Inferior parietal cortex (tissue), 1 donor: ENCODE measurements around the gene SYT4.
"Not testable (repeated sequence)": the region's sequence is repeated elsewhere in the genome, so short reads cannot be mapped to it uniquely, and the experiment has no call there.

ENCODE experiments used
- DNase-seq: peaks from one replicate; pipeline ENCODE4 v3.0.0-alpha.2; 2016; ENCODE audit errors: extremely low spot score

The SYT4 gene, protein sequence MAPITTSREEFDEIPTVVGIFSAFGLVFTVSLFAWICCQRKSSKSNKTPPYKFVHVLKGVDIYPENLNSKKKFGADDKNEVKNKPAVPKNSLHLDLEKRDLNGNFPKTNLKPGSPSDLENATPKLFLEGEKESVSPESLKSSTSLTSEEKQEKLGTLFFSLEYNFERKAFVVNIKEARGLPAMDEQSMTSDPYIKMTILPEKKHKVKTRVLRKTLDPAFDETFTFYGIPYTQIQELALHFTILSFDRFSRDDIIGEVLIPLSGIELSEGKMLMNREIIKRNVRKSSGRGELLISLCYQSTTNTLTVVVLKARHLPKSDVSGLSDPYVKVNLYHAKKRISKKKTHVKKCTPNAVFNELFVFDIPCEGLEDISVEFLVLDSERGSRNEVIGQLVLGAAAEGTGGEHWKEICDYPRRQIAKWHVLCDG

DNA sequence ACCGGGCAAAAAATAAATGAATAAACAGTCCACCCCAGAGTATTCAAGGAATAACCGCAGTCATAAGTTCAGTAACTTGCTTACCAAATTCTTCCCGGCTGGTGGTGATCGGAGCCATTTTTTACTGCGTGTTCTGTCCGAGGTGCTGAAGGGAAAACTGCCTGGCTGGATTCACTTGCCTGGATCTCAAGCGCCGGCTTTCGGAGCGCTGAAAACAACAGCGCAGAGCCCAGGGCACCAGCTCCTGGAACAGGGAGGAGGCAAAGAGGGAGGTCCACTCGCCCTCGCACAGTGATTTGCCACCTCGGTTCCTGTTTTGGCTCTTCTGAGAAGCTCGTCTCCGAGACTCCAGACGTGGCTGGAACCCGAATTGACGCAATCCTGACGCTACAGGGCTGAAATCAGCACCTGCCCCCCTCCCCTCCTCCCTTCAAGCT, at the start of gene SYT4:
Gene SYT4 (minus strand): TSS at position 327 of the 437 bp plus-strand sequence. CDS start 209 bp downstream, at position 118.
- peak; percentile 65 for DNase-seq

DNA sequence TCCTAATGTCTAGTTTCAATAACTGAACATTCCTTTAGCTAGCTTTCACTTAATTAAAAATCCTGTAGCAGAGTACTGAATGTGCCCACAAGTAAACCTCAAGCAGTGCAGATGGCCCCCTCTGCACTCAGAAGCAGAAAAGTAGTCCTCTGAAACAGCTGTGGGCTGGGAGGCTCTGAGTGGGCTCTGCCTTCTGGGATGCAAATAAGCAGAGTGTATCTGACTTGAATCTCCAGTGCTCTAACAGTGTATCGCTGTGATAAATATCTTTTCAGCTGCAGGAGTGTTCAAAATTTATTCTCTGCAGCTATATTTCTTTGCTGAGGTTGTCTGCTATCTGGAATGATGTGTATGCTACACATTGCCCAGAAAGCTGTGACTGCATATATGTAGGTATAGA, 44.8 kb upstream of the SYT4 start:
- DNase-seq, result no peak

DNA sequence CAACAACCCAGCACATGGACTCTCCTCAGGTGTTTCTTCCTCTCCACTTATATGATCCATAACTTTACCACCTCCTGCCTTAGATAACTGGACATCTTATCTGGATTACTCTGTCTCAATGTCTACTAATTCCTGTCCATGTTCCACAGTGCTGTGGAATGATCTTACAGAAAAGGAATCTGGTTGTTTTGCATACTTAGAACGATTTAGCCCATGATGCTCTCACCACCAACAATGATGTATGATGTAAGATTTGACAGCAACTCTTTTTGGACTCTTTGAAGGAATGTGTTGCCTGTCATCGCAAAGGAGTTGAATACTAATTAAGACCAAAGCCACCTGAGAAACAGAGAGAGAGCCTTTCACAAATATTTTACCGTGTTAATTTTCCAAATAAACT, 37.7 kb upstream of the SYT4 start:
- no peak for DNase-seq

DNA sequence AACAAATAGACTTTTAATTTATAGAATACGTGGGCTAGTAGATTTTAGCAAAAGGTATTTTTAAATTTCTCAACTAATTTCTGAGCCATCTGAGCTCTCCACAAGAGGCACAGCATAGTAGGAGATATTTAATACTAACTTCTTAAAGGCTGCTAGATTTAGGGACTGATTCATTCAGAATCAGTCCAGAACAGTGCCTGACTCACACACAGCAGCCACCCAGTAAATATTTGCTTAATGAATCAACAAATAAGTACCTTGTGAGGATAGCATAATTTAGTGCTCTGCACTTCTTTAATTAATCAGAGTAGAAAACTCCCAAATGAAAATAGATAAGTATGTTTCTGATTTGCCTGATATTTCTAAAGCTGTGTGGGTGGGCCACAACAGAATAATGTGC, 35.6 kb upstream of the SYT4 start:
- no peak for DNase-seq

DNA sequence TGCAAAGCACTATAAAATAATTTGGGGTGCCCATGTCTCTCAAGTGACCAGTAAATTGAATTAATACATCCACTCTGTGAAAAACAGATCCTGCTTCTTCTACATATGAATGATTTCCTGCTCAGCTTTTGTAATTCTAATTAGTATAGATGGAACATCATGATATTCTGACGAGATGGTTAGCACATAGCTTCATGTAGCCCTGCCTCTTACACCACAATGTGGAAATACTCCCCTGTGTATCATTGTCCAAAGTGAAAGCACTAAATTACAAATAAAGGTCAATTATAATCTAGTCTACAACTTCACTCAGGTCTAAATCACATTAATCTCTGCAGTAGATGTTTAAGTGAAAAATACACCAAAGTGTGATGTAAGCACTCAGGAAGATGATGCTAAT, 32.9 kb upstream of the SYT4 start:
- DNase-seq, result no peak

DNA sequence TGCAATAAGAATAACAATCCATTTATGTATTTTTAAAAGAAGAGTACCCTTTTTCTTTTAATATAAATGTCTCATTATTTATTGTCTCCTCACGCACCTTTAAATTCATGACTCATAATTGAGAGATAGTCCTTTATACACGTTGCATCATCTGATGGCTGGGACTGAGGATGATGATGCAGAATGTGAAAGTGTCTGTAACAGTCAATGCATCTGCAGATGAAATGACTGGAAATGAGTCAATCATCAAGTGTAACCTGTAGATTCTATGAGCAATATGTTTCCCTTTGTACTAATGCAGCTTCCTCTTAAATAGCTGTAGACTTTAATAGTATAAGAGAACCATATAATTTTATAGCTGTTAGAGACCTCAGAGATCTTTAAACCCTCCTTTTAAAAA, 26.1 kb upstream of the SYT4 start:
- no peak for DNase-seq

DNA sequence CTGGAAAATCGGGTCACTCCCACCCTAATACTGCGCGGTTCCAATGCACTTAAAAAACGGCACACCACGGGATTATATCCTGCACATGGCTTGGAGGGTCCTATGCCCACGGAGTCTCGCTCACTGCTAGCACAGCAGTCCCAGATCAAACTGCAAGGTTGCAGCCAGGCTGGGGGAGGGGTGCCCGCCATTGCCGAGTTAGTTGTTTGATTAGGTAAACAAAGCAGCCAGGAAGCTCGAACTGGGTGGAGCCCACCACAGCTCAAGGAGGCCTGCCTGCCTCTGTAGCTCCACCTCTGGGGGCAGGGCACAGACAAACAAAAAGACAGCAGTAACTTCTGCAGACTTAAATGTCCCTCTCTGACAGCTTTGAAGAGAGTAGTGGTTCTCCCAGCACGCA, 8.9 kb upstream of the SYT4 start:
- not testable (repeated sequence) for DNase-seq

DNA sequence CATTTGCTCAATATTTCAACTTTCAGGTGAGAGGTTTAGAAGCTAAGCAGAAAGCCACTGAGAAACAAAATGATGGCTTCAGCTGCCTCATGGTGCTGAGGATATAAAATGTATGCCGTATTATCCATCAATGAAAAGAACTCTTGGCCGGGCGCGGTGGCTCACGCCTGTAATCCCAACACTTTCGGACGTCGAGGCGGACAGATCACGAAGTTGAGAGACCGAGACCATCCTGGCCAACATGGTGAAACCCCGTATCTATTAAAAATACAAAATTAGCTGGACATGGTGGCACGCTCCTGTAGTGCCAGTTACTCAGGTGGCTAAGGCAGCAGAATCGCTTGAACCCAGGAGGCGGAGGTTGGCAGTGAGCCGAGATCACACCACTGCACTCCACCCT, 6.0 kb upstream of the SYT4 start:
- no peak for DNase-seq

DNA sequence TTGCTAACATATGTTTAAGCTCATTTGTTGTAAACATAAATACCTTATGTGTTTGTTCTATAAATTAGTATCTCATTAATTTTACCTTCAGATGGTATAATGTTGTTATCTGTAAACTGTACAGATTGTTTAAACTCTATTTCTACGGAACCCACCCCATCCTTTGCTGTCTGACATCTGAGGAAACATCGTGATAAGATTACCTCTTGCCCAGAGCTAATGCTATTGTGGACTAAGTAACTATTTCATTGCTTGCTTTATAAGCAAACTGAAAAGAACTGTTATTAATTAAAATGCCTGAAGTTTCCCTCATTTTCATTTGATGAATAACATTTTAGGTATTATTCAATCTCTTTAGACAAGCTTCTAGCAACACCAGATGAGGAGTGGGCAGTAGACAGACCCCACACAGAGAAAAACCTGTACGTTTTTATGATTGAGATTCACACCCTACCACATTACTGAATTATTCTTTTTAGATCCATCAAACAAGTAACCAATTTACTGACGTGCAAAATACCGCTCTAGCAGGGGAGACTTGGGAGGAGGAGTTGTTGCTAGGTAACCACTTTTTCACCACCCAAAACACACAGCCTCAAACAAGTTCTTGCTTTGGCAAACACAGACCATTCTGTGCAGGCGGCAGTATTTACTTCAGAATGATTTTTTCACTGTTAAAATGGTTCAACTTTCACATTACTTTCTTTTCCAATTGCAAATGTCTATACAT, 1.9 kb upstream of the SYT4 start:
- peak; percentile 59 for DNase-seq

DNA sequence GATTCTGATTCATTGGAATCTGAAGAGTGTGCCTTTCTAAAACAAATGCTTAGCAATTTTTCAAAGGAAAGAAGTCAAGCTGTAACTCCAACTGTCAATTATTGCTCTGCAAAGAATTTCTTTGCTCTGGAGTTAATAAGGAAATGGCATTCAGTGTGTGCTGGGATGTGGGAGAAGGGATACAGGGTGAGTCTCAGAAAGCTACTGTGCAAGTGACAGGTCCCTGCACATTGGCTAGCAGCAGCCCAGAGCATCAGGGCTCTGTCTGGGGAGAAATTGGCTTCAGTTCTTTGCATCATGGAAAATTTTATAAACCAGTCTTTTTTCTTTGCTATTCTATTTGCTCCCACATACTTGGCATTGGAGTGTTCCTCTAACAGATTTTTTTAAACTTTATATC, 1.1 kb upstream of the SYT4 start:
- DNase-seq, result peak; percentile 38

DNA sequence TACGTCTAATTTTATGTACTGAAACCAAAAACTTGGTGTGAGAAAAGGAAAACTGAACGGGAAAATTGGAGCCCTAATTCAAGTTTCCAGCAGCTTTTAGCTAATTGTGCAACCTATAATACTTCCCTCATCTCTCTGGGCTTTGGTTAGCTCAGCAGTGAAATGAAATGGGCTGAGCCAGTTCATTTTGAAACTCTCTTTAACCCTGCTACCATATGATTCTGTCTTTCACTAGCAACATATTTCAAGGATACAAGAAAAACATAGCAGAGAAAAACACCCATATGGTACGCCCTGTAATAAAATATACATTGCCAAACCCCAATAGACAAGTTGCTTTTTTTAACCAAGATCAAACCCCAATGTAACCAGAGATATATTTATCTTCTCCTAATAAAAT, 799 bp downstream of the SYT4 start:
- DNase-seq, result peak; percentile 42

DNA sequence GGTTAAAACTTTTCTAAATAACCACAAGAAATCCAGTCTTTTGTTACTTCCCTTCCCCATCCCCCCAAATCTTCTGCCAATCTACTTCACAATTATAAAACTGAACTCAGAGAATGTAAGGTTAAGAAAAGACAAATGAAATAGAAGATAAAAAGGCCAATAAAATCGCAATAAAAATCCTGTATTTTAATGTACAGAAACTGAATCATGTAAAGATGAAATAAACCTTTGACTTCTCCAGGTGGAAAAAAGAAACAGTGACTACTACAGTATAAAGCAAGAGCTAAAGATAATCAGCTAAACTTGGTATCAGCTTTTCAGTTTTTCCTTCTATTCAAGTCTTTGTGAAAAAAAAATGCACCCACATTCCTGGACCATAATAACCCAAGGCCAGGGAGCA, 1.7 kb downstream of the SYT4 start:
- DNase-seq, result no peak

DNA sequence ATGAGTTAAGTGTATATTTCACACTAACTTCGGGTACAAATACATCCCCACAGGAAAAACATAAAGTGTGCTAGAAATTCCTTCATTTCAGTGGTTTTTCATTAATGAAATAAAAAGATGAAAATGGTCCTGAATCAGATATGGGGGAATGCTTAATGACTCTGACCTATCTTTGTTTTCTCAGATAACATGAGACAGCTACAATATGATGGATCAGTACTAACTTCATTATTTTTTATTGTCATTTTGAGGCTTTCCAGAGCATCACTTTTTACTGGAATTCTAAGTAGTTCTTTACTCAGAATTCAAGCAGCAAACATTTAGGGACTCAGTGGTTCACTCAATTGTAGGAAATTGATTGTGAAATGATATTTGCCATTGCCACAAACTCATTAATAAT, 2.8 kb downstream of the SYT4 start:
- no peak for DNase-seq

DNA sequence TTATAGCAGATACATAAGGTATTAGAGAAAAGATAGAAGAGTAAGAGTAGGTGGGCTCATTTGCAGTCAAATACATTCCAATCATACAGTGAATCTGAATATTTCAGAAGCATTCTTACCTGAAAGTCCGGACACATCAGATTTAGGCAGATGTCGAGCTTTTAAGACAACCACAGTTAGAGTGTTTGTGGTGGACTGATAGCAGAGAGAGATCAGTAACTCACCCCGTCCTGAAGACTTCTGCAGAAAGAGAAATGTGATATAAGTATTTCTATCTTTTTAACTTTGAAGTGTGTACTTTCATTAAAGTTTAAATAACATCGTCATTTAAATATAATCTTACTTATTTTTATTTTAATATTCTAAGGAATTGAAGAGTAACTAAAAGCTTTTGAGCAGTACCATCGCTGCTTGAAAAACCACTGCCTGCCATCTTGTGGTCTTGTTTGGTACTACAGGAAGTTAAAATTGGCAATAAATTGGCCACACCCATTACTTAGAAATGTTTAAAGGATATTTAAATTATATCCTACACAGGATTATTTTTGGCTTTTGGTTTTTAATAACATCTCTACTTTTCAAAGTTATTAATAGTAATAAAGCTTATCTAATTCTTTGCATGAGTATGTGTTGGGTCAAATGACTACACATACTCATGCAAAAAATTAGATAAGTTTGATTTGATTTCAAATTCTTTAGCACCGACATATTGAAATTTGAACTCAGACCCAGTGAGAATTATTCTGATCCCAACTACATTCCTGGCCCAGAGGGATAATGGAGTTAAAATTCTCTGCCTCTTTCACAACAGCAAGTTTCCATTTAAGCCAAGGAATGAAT, 5.5 kb downstream of the SYT4 start:
- peak; percentile 77 for DNase-seq

DNA sequence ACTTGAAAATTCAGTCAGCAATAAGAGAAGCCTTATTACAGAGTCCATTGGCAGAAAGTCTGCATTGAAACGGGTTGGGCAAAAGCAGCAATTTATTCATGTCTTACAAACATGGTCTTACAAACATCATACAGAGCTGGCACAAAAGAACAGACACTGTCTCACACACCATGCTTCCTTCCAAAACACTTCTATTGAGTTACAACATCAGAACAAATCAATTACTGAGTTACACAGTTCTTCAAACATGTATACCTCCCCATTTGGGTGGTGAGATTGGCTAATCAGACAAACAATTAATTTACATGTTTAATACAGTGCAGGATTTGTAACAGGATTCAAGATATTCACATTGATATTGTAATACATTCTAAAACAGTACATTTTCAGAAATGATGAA, 9.5 kb downstream of the SYT4 start:
- no peak for DNase-seq

DNA sequence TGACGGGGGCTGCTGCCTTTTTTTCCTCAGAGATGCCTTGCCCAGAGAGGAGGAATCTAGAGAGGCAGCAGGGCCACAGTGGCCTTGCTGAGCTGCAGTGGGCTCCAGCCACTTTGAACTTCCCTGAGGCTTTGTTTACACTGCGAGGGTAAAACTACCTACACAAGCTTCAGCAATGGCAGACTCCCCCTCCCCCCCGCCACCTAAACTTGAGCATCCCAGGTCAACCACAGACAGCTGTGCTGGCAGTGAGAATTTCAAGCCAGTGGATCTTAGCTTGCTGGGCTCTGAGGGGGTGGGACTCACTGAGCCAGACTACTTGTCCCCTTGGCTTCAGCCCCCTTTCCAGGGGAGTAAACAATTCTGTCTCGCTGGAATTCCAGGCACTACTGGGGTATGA, 11.8 kb downstream of the SYT4 start:
- DNase-seq, result no peak

DNA sequence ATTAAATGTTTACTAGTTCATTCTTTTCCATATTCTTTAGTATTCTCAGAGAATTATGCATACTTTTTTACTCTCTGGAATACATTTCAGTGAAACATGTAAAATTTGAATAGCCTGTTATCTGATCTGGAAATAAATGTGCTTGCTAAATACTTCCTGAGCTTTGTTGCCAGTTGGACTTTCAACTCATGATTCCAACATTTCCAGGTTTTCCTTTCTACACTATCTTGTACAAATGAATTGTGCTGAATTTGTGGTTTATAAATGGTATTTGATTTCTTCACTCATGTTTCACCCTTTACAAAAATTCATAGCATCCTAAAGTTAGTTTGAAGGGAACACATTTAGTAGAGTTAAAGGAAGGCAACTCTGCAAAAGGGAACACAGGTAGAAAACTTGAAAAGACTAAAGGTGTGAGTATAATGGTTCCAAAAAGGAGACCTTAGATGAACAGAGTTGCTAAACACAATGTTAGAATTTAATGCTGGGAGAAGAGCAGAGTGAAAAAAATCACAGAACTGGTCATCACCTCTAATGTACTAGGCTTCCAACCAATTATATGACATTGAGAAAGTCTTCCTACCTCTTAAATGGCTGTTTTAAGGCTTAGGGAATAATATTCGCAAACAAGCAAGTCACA, 28.6 kb downstream of the SYT4 start:
- DNase-seq, result no peak

DNA sequence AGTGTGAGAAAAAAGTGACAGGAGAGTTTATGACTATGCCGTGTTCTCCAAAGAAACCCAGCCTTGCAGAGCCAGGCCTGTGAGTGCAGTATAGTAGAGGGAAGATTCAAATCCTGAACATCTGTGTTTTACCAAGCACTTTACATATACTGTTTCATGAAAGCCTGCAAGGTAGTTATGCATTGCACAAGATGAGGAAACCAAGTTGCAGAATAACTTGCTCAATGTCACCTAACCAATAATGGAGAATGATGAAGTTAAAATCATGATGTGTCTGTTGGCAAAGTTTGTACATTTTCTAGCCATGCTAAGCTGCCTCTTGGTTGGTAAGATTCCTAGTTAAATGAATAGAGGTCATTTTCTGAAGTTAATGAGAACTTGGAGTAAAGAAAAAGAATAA, 29.3 kb downstream of the SYT4 start:
- no peak for DNase-seq

DNA sequence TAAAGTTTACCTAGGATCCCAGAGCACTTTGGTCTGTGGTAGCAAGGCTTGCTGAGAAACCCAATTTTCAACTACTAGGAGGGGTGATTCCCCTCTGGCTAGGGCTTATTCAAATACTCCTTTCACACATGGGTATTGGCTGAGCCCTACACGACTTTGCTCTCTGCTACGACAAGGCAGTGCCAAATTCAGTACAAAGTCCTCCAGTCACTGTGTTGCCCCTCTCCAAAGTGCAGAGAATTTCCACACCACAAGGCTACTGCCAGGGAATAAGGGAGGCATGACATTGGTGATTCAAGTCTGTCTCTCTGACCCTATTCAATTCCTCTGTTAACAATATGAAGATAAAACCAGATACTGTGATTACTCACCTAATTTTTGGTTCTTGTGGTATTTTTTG, 38.9 kb downstream of the SYT4 start:
- no peak for DNase-seq

DNA sequence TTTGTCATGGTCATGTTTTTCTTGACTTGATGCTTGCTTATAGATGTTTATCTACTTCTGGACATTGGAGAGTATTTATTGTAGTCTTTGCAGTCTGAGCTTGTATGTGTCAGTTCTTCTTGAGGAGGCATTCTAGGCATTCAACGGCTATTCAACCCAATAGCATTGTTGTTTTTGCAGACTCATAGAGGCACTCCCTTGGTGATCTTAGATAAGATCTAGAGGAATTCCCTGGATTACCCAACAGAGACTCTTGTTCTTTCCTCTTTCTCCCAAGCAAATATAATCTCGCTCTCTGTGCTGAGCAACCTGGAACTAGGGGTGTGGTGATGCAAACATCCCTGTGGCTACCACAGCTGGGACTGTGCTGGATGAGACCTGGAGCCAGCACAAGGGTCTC, 40.4 kb downstream of the SYT4 start:
- DNase-seq, result no peak

DNA sequence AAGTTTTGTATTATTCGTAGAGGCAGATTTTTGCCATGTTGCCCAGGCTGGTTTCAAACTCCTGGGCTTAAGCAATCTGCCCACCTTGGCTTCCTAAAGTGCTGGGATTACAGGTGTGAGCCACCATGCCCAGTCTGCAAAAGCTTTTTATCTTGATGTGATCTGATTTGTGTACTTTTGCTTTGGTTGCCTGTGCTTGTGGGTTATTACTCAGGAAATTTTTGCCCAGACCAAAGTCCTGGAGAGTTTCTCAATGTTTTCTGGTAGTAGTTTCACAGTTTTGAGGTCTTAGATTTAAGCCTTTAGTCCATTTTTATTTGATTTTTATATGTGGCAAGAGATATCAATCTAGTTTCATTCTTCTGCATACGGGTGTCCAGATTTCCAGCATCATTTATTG, 42.4 kb downstream of the SYT4 start:
- DNase-seq, result no peak

DNA sequence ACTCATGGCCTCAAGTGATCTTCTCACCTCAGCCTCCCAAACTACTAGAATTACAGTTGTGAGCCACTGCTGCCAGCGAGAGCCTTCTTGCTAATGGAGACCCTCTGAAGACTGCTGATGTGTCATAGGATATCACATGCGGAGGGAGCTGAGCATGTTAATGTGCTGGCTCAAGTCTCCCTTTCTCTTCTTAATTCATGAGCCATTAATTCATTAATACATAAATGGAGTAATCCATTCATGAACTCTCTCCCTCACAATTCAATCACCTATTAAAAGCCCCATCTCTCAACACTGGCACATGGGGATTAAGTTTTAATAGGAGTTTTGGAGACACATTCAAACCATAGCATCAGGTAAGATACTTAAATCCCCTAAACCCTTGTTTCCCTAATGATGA, 54.8 kb downstream of the SYT4 start:
- DNase-seq, result no peak
